Stimulated activated CD4-positive, alpha-beta T cell treated with anti-CD3 and anti-CD28 coated beads, Interleukin-15, amount 100 ng/mL, for 1 hour (primary cell): ENCODE data around the gene ZNF782.
"Not testable (repeated sequence)": the region's sequence is repeated elsewhere in the genome, so short reads cannot be mapped to it uniquely, and the experiment has no call there.

Experiments
- DNase-seq, 2 donors: peaks; one replicate each; pipeline ENCODE4 v3.0.0-alpha.2; 2020; ENCODE audit warnings: low read depth in 1 of 2, low spot score in 1 of 2

The ZNF782 gene

GRCh38 chr9:96854651-96855273 lies 448 bp upstream of the ZNF782 start:
- no peak for DNase-seq

- no peak for DNase-seq
Measured at GRCh38 chr9:96852676-96853075, 1.6 kb downstream of the ZNF782 start.

GRCh38 chr9:96844040-96844439 lies 10.3 kb downstream of the ZNF782 start:
- no peak for DNase-seq

- DNase-seq: no peak
Measured at GRCh38 chr9:96818533-96818932, 35.8 kb downstream of the ZNF782 start.

- DNase-seq: no peak
Measured at GRCh38 chr9:96817973-96818372, 36.3 kb downstream of the ZNF782 start.

GRCh38 chr9:96813607-96814006 lies 40.7 kb downstream of the ZNF782 start:
- no peak for DNase-seq

- not testable (repeated sequence) for DNase-seq
Measured at GRCh38 chr9:96798959-96799358, 55.4 kb downstream of the ZNF782 start.

- no peak for DNase-seq
Measured at GRCh38 chr9:96784021-96784420, 70.3 kb downstream of the ZNF782 start.

- DNase-seq: no peak
Measured at GRCh38 chr9:96782235-96782634, 72.1 kb downstream of the ZNF782 start.

- no peak for DNase-seq
Measured at GRCh38 chr9:96781552-96781951, 72.8 kb downstream of the ZNF782 start.

GRCh38 chr9:96779089-96779488 lies 75.2 kb downstream of the ZNF782 start:
- no peak for DNase-seq

- DNase-seq: no peak
Measured at GRCh38 chr9:96777426-96777864, 76.9 kb downstream of the ZNF782 start.

GRCh38 chr9:96771124-96771523 lies 83.2 kb downstream of the ZNF782 start:
- no peak for DNase-seq

- no peak for DNase-seq
Measured at GRCh38 chr9:96769989-96770388, 84.3 kb downstream of the ZNF782 start.
